Activated T-cell treated with anti-CD3 and anti-CD28 coated beads, Interleukin-2, amount 50 U/mL, for 4 hours (primary cell): ENCODE data around the gene CASZ1. TPM values are rescaled to one million over a fixed set of nuclear protein-coding genes. Genes with fewer than 3 reads are reported as not detected.

Experiments used
- ATAC-seq, 2 donors: fragments of 200-7000 bp; cut with Tn5 transposase; one replicate each; pipeline ENCODE4 v1.10.0; 2021
- DNase-seq: peaks from one replicate; pipeline ENCODE4 v3.0.0-alpha.2; 2020
- H3K27me3 Mint-ChIP-seq: one replicate; pipeline ENCODE4 v1.8.0; 2021; ENCODE audit warnings: low read depth, mixed read lengths
- H3K36me3 Mint-ChIP-seq: one replicate; pipeline ENCODE4 v1.8.0; 2022; ENCODE audit warnings: mixed read lengths; ENCODE audit not compliant: insufficient read depth
- H3K4me1 Mint-ChIP-seq: one replicate; pipeline ENCODE4 v1.8.0; 2021; ENCODE audit warnings: low read depth, mixed read lengths
- H3K4me3 Mint-ChIP-seq: one replicate; pipeline ENCODE4 v1.8.0; 2021; ENCODE audit warnings: mild to moderate bottlenecking, moderate library complexity, mixed read lengths
- H3K9me3 Mint-ChIP-seq: one replicate; pipeline ENCODE4 v1.8.0; 2021; ENCODE audit warnings: mixed read lengths
- total RNA-seq, 3 donors: library from RNA; stranded (reverse); gene quantifications; one replicate each; pipeline ENCODE4 v1.2.1, GENCODE V29; 2021

Gene CASZ1
- total RNA-seq, 3 donors from 2014 or later: 6.9 to 11.2 (median 8.4) TPM

- Mint-ChIP-seq H3K36me3 (no peaks in the 10 kb centered on the region), H3K27me3 (no peaks in the 10 kb centered on the region), H3K4me1 (no peaks in the 10 kb centered on the region), H3K4me3 (no peak overlapping the region), H3K9me3 (no peaks in the 10 kb centered on the region)
- DNase-seq (no peak), ATAC-seq (no peak)
Measured at GRCh38 chr1:10777749-10778574, 18.5 kb downstream of the CASZ1 start.

- Mint-ChIP-seq H3K4me1 (no peaks in the 10 kb centered on the region), H3K4me3 (no peak overlapping the region), H3K27me3 (no peaks in the 10 kb centered on the region), H3K36me3 (no peaks in the 10 kb centered on the region), H3K9me3 (no peaks in the 10 kb centered on the region)
- no peak for DNase-seq
- no peak for ATAC-seq
Measured at GRCh38 chr1:10776190-10776905, 20.1 kb downstream of the CASZ1 start.

GRCh38 chr1:10775763-10776162 lies 20.7 kb downstream of the CASZ1 start:
- ATAC-seq (no peak), DNase-seq (no peak)
- Mint-ChIP-seq H3K27me3 (no peaks in the 10 kb centered on the region), H3K4me1 (no peaks in the 10 kb centered on the region), H3K9me3 (no peaks in the 10 kb centered on the region), H3K4me3 (no peak overlapping the region), H3K36me3 (no peaks in the 10 kb centered on the region)

GRCh38 chr1:10774615-10775310 lies 21.7 kb downstream of the CASZ1 start:
- no peaks in the 10 kb centered on the region for H3K9me3 Mint-ChIP-seq
- H3K36me3 Mint-ChIP-seq: no peaks in the 10 kb centered on the region
- H3K4me3 Mint-ChIP-seq: no peak overlapping the region
- no peak for ATAC-seq
- no peak for DNase-seq
- H3K27me3 Mint-ChIP-seq: no peaks in the 10 kb centered on the region
- H3K4me1 Mint-ChIP-seq: no peaks in the 10 kb centered on the region

- no peak overlapping the region for H3K4me3 Mint-ChIP-seq
- no peaks in the 10 kb centered on the region for H3K27me3 Mint-ChIP-seq
Measured at GRCh38 chr1:10773851-10774614, 22.4 kb downstream of the CASZ1 start.

GRCh38 chr1:10773376-10773775 lies 23.1 kb downstream of the CASZ1 start:
- Mint-ChIP-seq H3K4me1 (no peaks in the 10 kb centered on the region), H3K36me3 (no peaks in the 10 kb centered on the region), H3K9me3 (no peaks in the 10 kb centered on the region), H3K4me3 (no peak overlapping the region), H3K27me3 (no peaks in the 10 kb centered on the region)
- DNase-seq: no peak
- no peak for ATAC-seq

More at GRCh38 chr1:10773851-10774614, 22.4 kb downstream of the CASZ1 start:
- no peak for DNase-seq
- H3K36me3 Mint-ChIP-seq: no peaks in the 10 kb centered on the region
- H3K9me3 Mint-ChIP-seq: no peaks in the 10 kb centered on the region
- H3K4me1 Mint-ChIP-seq: no peaks in the 10 kb centered on the region
- no peak for ATAC-seq

GRCh38 chr1:10772711-10773110 lies 23.7 kb downstream of the CASZ1 start:
- Mint-ChIP-seq H3K4me3 (no peak overlapping the region), H3K9me3 (no peaks in the 10 kb centered on the region)

GRCh38 chr1:10771789-10772188 lies 24.7 kb downstream of the CASZ1 start:
- ATAC-seq: no peak
- no peaks in the 10 kb centered on the region for H3K9me3 Mint-ChIP-seq
- H3K4me1 Mint-ChIP-seq: no peaks in the 10 kb centered on the region
- H3K4me3 Mint-ChIP-seq: no peak overlapping the region
- no peaks in the 10 kb centered on the region for H3K36me3 Mint-ChIP-seq
- no peak for DNase-seq
- H3K27me3 Mint-ChIP-seq: no peaks in the 10 kb centered on the region

More at GRCh38 chr1:10772711-10773110, 23.7 kb downstream of the CASZ1 start:
- ATAC-seq (no peak), DNase-seq (no peak)
- Mint-ChIP-seq H3K36me3 (no peaks in the 10 kb centered on the region), H3K4me1 (no peaks in the 10 kb centered on the region), H3K27me3 (no peaks in the 10 kb centered on the region)

- no peaks in the 10 kb centered on the region for H3K9me3 Mint-ChIP-seq
- H3K36me3 Mint-ChIP-seq: no peaks in the 10 kb centered on the region
- ATAC-seq (no peak), DNase-seq (no peak)
- no peaks in the 10 kb centered on the region for H3K27me3 Mint-ChIP-seq
- H3K4me1 Mint-ChIP-seq: no peaks in the 10 kb centered on the region
- no peak overlapping the region for H3K4me3 Mint-ChIP-seq
Measured at GRCh38 chr1:10768552-10768951, 27.9 kb downstream of the CASZ1 start.

- H3K9me3 Mint-ChIP-seq: no peaks in the 10 kb centered on the region
- ATAC-seq: no peak
- no peak for DNase-seq
- H3K27me3 Mint-ChIP-seq: no peaks in the 10 kb centered on the region
- H3K36me3 Mint-ChIP-seq: no peaks in the 10 kb centered on the region
- no peaks in the 10 kb centered on the region for H3K4me1 Mint-ChIP-seq
- no peak overlapping the region for H3K4me3 Mint-ChIP-seq
Measured at GRCh38 chr1:10767282-10767681, 29.2 kb downstream of the CASZ1 start.

- H3K4me3 Mint-ChIP-seq: no peak overlapping the region
- ATAC-seq (no peak), DNase-seq (no peak)
- H3K4me1 Mint-ChIP-seq: no peaks in the 10 kb centered on the region
- H3K36me3 Mint-ChIP-seq: no peaks in the 10 kb centered on the region
- H3K9me3 Mint-ChIP-seq: no peaks in the 10 kb centered on the region
- no peaks in the 10 kb centered on the region for H3K27me3 Mint-ChIP-seq
Measured at GRCh38 chr1:10765734-10766478, 30.5 kb downstream of the CASZ1 start.

- Mint-ChIP-seq H3K36me3 (no peaks in the 10 kb centered on the region), H3K4me3 (no peak overlapping the region), H3K27me3 (no peaks in the 10 kb centered on the region), H3K9me3 (no peaks in the 10 kb centered on the region), H3K4me1 (no peaks in the 10 kb centered on the region)
- ATAC-seq: no peak
- no peak for DNase-seq
Measured at GRCh38 chr1:10765304-10765703, 31.1 kb downstream of the CASZ1 start.

GRCh38 chr1:10764296-10764798 lies 32.1 kb downstream of the CASZ1 start:
- Mint-ChIP-seq H3K9me3 (no peaks in the 10 kb centered on the region), H3K27me3 (no peaks in the 10 kb centered on the region), H3K4me3 (no peak overlapping the region), H3K4me1 (no peaks in the 10 kb centered on the region), H3K36me3 (no peaks in the 10 kb centered on the region)
- no peak for DNase-seq
- no peak for ATAC-seq
